Pancreas (tissue), 10 donors: ENCODE data around the gene HIVEP3. TPM values are rescaled to one million over a fixed set of nuclear protein-coding genes. Genes with fewer than 3 reads are reported as not detected.
A peak's percentile ranks its signal among the peaks of the same experiment; 100 is the strongest.

Source experiments
- ATAC-seq, 4 donors: fragments of 200-7000 bp; cut with Tn5 transposase; one replicate each; pipeline versions ENCODE4 v1.8.0 to v1.9.1; 2020; ENCODE audit warnings: mild to moderate bottlenecking in 4 of 4, moderate library complexity in 4 of 4
- DNase-seq, 6 donors: peaks; one replicate each; pipeline ENCODE4 v3.0.0-alpha.2; 2020
- FAIRE-seq: peaks from 2 replicates; lab custom pipeline; 2012; peaks lifted over from hg19 to GRCh38; lab: Jason Lieb, UNC
- H3K27ac ChIP-seq, 4 donors: fragments of 200-600 bp; sonication (generic); 1 replicate in 3 of 4; 2 replicates in 1 of 4; pipeline versions ENCODE4 v1.5.0 to v1.8.0; 2020
- H3K27me3 ChIP-seq, 4 donors: fragments of 200-600 bp; one replicate each; pipeline ENCODE4 v1.8.0; 2021
- H3K36me3 ChIP-seq, 3 donors: fragments of 200-600 bp; sonication (generic) in 1 of 3; one replicate each; pipeline versions ENCODE4 v1.5.0 to v1.8.0; 2020 to 2021
- H3K4me1 ChIP-seq, 3 donors: fragments of 200-600 bp; one replicate each; pipeline ENCODE4 v1.8.0; 2021
- H3K4me3 ChIP-seq, 4 donors: fragments of 200-600 bp; sonication (generic) in 2 of 4; one replicate each; pipeline versions ENCODE4 v1.5.0 to v1.8.0; 2020 to 2021
- H3K9me3 ChIP-seq, 4 donors: fragments of 200-600 bp; one replicate each; pipeline ENCODE4 v1.8.0; 2021
- CTCF ChIP-seq, 4 donors: fragments of 200-600 bp; sonication (generic) in 3 of 4; IDR thresholded peaks; one replicate each; pipeline versions ENCODE4 v1.5.0 to v1.8.0; 2021; ENCODE audit warnings: antibody characterized with exemption in 4 of 4
- WGBS, 2 donors: extraction: QIAGEN DNeasy Blood & Tissue Kit; methylation state at CpG; one replicate each; pipeline ENCODE4 v1.1.7; 2013; 5-methylcytosine and 5-hydroxymethylcytosine counted together
- intact Hi-C, 3 donors: fragments of 100-400 bp; cut with DNase I; formaldehyde crosslinking; loops; one replicate each; pipeline versions ENCODE4 v1.11.1 to v1.14.2; 2022
- polyA plus RNA-seq, 2 donors: library from polyadenylated mRNA; stranded (reverse); fragments of 200-250 nt; gene quantifications; one replicate each; pipeline ENCODE4 v1.2.3, GENCODE V29; 2013
- total RNA-seq, 6 donors: library from RNA; stranded (reverse); fragmentation: NEBNext Ultra II Directional in 4 of 6; extraction: Animal tissue kit (Norgen Biotek cat#: 25700) in 4 of 6; gene quantifications; one replicate each; pipeline versions ENCODE4 v1.2.1 to v1.2.4, GENCODE V29; 2021 to 2023
- donor health status: healthy with polysubstance abuse.
- donor health status: DM: no; HTN: no; CAD: no; lungs with moderate emphysema.
- donor health status: DM: no; HTN: no; CAD: no.
- donor health status: control.
- donor health status: control.
- donor health status: Bipolar disorder and iron deficiency.
- donor health status: DM: yes; HTN: yes; CAD: no.
- donor health status: DM: no; HTN: no; CAD: no.
- donor health status: DM: no; HTN: no; CAD: no.
- donor health status: DM: yes; HTN: yes; CAD: no.

Gene HIVEP3
- total and polyA plus RNA-seq, 8 donors, result 2.7 to 5.0 (median 3.1) TPM

- FAIRE-seq (no peak), ATAC-seq (no peak), DNase-seq (no peak)
- 83 to 91% methylated on average over 5 of the region's 5 CpGs for WGBS, 2 donors
- H3K27me3 ChIP-seq, result no peaks in the 10 kb centered on the region
- no peaks in the 10 kb centered on the region for H3K36me3 ChIP-seq
- TF ChIP-seq CTCF (IDR thresholded peaks at IDR 0.05), result no peak
- H3K4me1 ChIP-seq, result peaks cover 7 to 10% (median 10%) of the 10 kb centered on the region in 3 donors
- no peak overlapping the region for H3K4me3 ChIP-seq
- intact Hi-C loops, result no loop called here
- H3K27ac ChIP-seq, result no peak overlapping the region
- H3K9me3 ChIP-seq, result no peaks in the 10 kb centered on the region
Observed at GRCh38 chr1:41489561-41489960, 429.2 kb downstream of the HIVEP3 start.

DNA sequence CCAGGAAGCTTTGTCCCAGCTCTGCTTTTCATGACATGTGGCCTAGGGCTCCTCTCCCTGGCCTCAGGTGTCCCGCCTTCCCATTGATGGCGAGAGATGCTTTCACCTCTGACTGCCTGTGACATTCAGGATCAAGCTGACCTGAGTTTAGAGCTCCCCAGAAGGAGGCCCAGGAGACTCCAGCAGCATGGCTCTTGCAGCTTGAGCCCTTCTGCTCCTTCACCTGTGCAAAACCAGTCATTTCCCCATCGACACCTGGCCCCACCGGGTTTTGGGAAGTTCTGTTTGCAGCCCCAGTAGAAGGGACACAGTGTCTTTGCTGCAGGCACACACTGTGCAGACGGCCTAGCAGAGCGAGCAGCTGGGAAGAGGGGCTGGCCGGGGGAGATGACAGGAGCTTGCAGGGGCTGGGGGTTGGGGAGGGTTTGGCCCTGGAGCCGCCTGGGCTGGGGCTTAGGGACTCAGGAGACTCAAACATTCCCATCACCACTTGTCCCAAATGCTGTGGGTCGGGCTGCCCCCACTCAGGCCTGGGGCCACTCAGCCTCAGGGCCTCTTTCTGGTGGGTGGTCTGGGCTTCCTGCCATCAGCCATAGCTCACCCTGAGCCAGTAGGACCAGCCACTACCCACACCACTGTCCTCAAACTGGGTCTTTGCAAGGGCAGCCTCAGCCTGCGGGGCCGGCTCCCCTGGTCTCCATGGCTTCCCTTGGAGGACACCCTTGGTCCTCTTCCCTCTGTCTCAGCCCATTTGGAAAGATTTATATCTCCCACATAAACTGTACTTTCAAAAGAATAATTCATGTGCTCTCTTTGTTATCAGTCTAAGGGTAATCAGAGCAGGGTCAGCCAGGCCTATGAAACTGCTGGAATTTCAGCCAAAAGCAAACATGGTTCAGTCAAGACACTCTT lies 430.4 kb downstream of the HIVEP3 start:
- no peak for ATAC-seq
- Histone ChIP-seq H3K4me3 (no peak overlapping the region), H3K36me3 (no peaks in the 10 kb centered on the region), H3K27ac (peak overlapping the region in 1 of 4 donors; percentile 82), H3K4me1 (peaks cover 16 to 18% (median 17%) of the 10 kb centered on the region in 3 donors), H3K27me3 (no peaks in the 10 kb centered on the region), H3K9me3 (no peaks in the 10 kb centered on the region)
- no peak for TF ChIP-seq CTCF (IDR thresholded peaks at IDR 0.05)
- FAIRE-seq, result no peak
- DNase-seq, result peak in 3 of 6 donors; percentile 19 to 49 (median 49)
- intact Hi-C loops, result no loop called here
- 94 to 97% methylated on average over 11 of the region's 11 CpGs for WGBS, 2 donors

GRCh38 chr1:41487126-41488039 lies 431.3 kb downstream of the HIVEP3 start:
- peak overlapping the region in 1 of 4 donors; percentile 0 for H3K4me3 ChIP-seq
- 58 to 63% methylated on average over 16 of the region's 16 CpGs for WGBS, 2 donors
- DNase-seq, result peak in 4 of 6 donors; percentile 15 to 52 (median 30)

More at GRCh38 chr1:41487126-41488039, 431.3 kb downstream of the HIVEP3 start:
- FAIRE-seq, result no peak
- peak overlapping the region; percentile 65 to 82 (median 72) for H3K27ac ChIP-seq
- intact Hi-C loops, result no loop called here
- peaks cover 24 to 26% (median 26%) of the 10 kb centered on the region in 3 donors for H3K4me1 ChIP-seq
- H3K36me3 ChIP-seq, result no peaks in the 10 kb centered on the region
- H3K27me3 ChIP-seq, result no peaks in the 10 kb centered on the region
- no peak for ATAC-seq
- no peaks in the 10 kb centered on the region for H3K9me3 ChIP-seq
- TF ChIP-seq CTCF (IDR thresholded peaks at IDR 0.05), result no peak
